DMS 273 (cell line): ENCODE measurements around the gene CFAP299.
"Not testable (repeated sequence)": the region's sequence is repeated elsewhere in the genome, so short reads cannot be mapped to it uniquely, and the experiment has no call there.

Source experiments
- DNase-seq: peaks from one replicate; lab custom pipeline; 2025; ENCODE audit not compliant: unreplicated experiment; lab: John Stamatoyannopoulos, UW

CFAP299 gene

GRCh38 chr4:80705311-80705710 lies 369.8 kb downstream of the CFAP299 start:
- no peak for DNase-seq

GRCh38 chr4:80709082-80709869 lies 373.7 kb downstream of the CFAP299 start:
- DNase-seq, result no peak

GRCh38 chr4:80710748-80711451 lies 375.4 kb downstream of the CFAP299 start:
- DNase-seq, result no peak

- DNase-seq, result peak; percentile 43
These were observed 376.4 kb downstream of the CFAP299 start for GRCh38 chr4:80711956-80712355.

- peak; percentile 47 for DNase-seq
These were observed 377.9 kb downstream of the CFAP299 start for GRCh38 chr4:80713409-80713808.

- no peak for DNase-seq
These were observed 381.7 kb downstream of the CFAP299 start for GRCh38 chr4:80717204-80717603.

GRCh38 chr4:80726471-80726870 lies 390.9 kb downstream of the CFAP299 start:
- DNase-seq, result no peak

- no peak for DNase-seq
These were observed 394.6 kb downstream of the CFAP299 start for GRCh38 chr4:80730158-80730557.

- peak; percentile 9 for DNase-seq
These were observed 395.9 kb downstream of the CFAP299 start for GRCh38 chr4:80731436-80731835.

GRCh38 chr4:80732010-80732409 lies 396.5 kb downstream of the CFAP299 start:
- no peak for DNase-seq

- DNase-seq, result no peak
These were observed 404.8 kb downstream of the CFAP299 start for GRCh38 chr4:80740375-80740774.

- not testable (repeated sequence) for DNase-seq
These were observed 414.0 kb downstream of the CFAP299 start for GRCh38 chr4:80749558-80749957.

GRCh38 chr4:80751200-80751599 lies 415.7 kb downstream of the CFAP299 start:
- DNase-seq, result no peak

GRCh38 chr4:80767944-80768343 lies 432.4 kb downstream of the CFAP299 start:
- no peak for DNase-seq

- DNase-seq, result no peak
These were observed 440.6 kb downstream of the CFAP299 start for GRCh38 chr4:80776168-80776567.

- no peak for DNase-seq
These were observed 445.9 kb downstream of the CFAP299 start for GRCh38 chr4:80781431-80781830.

GRCh38 chr4:80787306-80787705 lies 451.8 kb downstream of the CFAP299 start:
- no peak for DNase-seq

GRCh38 chr4:80788798-80789197 lies 453.3 kb downstream of the CFAP299 start:
- peak; percentile 19 for DNase-seq

- no peak for DNase-seq
These were observed 454.6 kb downstream of the CFAP299 start for GRCh38 chr4:80790152-80790551.

GRCh38 chr4:80793660-80794059 lies 458.1 kb downstream of the CFAP299 start:
- not testable (repeated sequence) for DNase-seq

GRCh38 chr4:80798082-80798481 lies 462.6 kb downstream of the CFAP299 start:
- DNase-seq, result no peak

GRCh38 chr4:80800719-80801118 lies 465.2 kb downstream of the CFAP299 start:
- not testable (repeated sequence) for DNase-seq
